Medulla oblongata (tissue), 1 donor: ENCODE data around the gene MEI4.
A peak's percentile ranks its signal among the peaks of the same experiment; 100 is the strongest.
"Not testable (repeated sequence)": the region's sequence is repeated elsewhere in the genome, so short reads cannot be mapped to it uniquely, and the experiment has no call there.

Experiments used
- DNase-seq: peaks from one replicate; pipeline ENCODE4 v3.0.0-alpha.2; 2015; ENCODE audit errors: extremely low spot score

MEI4 gene, protein sequence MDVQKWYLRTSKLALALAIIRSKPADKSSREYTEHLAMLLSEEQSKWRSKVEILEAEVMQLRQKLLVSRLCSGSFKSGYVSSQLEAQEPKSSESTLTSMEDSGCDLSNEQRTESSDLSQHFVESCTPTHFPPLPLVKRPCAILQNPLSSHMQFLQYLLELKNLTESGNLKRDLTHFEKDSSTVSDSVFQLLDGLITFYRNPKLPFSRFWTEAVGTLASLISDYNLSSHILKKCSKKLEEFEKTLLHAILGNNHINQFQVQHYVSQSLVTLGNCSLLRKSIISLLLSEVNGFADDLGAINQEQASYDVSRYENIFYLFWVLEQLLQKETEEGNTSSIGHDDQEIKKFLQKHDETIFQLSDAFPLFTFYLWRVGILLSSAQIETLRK

DNA sequence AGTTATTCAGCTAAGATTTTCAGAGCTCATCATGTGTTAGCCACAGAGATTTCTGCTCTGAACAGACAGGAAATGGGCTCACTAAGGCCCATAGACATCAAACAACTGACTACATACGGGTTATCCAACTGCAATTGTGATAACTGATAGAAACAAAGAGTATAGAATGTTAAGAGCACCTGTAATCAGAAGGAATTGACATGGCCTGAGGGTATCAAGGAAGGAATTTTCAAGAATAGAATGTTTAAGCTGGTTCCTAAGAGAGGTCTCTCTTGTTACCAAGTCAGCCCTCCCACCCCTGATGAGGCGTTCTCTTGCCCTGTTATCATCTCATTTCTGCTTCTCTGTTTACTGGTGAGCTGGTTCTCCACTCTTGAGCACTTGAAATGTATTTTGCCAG, at the start of gene MEI4:
Gene MEI4 (plus strand): TSS at position 301 of the 400 bp plus-strand sequence. CDS start 37,633 bp downstream, outside the sequence.
- no peak for DNase-seq

GRCh38 chr6:77604476-77604875, 48.4 kb upstream of the MEI4 start:
- no peak for DNase-seq

GRCh38 chr6:77607004-77607403, 45.8 kb upstream of the MEI4 start:
- DNase-seq, result no peak

GRCh38 chr6:77609106-77609505, 43.7 kb upstream of the MEI4 start:
- no peak for DNase-seq

DNA sequence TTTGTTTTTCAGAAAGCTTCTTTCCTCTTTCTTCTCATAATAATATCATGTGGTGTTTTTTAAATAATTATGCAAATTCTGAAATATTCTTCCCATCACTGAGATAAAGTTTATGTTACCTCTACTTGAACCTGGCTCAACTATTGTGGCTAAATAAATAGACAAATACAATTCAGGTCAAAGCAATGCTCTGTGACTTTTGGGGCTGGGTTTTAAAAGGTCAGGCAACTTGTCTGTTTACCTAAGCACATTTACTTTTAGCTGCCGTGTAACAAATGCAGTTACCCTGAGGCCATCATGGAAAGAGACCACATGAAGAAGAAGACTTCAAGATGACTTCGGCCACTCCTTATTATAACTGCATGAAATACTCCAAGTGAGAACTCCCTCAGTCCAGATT, 33.7 kb upstream of the MEI4 start:
- no peak for DNase-seq

- no peak for DNase-seq
Measured at GRCh38 chr6:77620278-77620882, 32.5 kb upstream of the MEI4 start.

- DNase-seq, result no peak
Measured at GRCh38 chr6:77624515-77624914, 28.3 kb upstream of the MEI4 start.

- no peak for DNase-seq
Measured at GRCh38 chr6:77626426-77626825, 26.4 kb upstream of the MEI4 start.

DNA sequence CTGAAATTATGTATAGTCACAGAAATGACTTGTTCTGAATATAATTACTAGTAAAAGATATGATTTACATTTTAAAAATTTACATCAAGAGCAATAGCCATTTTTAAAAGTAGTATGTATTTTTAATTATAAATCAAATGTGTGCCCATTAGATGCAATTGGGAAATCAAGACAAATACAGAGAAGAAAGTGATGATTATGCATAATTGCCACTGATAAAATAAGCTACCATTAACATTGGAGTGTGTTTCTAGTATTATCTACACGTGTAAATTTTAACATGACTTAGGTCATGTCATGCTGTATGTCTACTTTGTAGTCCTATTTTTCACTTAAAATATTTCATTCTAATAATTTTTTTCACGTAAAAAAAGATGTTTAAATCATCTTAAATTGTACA, 22.8 kb upstream of the MEI4 start:
- DNase-seq, result no peak

- DNase-seq, result no peak
Measured at GRCh38 chr6:77633471-77633870, 19.4 kb upstream of the MEI4 start.

- DNase-seq, result no peak
Measured at GRCh38 chr6:77633993-77634715, 18.7 kb upstream of the MEI4 start.

- no peak for DNase-seq
Measured at GRCh38 chr6:77638129-77638830, 14.6 kb upstream of the MEI4 start.

DNA sequence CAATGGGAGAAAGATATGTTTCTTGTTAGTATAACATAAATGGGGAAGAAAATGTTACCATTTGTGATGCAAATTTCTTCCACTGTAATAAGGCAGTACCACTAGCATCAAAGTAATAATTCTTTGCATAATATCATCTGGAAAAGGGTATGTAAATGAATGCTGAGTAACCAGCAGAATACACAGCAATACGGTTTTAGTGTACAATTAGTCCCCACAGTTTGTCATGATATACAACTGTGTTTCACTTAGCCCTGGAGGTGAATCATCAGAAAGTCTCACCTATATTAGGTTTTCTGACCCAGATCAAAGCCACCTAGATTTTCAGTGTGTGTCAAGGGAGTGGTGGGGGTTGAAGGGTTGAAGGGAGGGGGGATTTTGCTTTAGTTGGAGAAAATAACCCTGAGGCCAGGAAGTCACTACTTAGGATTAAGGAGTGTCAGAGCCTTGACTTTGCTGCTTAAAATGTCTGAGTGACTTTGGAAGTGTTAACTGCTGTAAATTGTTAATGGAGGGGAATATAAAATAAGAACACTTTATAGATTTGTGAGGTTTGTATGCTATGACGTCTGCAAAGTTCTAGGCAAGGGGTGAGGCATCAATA, 8.6 kb upstream of the MEI4 start:
- DNase-seq, result no peak

GRCh38 chr6:77650098-77650663, 2.7 kb upstream of the MEI4 start:
- DNase-seq, result peak; percentile 69

DNA sequence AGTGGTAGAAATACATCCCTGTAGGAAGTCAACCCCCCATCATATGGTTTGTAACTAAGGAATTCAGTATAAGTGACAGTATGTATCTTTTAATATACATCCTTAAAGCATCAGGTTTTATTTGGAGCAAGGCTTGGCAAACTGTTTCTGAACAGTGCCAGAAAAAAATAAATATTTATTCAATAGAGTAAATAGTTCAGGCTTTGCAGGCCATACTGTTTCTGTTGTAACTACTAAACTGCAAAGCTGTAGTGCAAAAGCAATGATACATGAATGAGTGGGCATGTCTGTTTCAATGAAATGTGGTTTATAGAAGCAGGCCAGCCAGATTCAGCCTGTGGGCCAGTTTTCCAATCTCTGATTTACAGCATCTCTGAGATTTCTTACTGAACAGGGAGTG, 977 bp downstream of the MEI4 start:
- no peak for DNase-seq

DNA sequence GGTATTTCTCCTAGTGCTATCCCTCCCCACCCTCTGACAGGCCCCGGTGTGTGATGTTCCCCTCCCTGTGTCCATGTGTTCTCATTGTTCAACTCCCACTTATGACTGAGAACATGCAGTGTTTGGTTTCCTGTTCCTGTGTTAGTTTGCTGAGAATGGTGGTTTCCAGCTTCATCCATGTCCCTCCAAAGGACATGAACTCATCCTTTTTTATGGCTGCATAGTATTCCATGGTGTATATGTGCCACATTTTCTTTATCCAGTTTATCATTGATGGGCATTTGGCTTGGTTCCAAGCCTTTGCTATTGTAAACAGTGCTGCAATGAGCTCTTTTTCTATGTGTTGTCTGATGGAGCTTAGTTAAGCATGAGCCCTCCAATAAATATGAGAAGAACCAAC, 2.2 kb downstream of the MEI4 start:
- DNase-seq, result not testable (repeated sequence)

- no peak for DNase-seq
Measured at GRCh38 chr6:77656999-77657764, 4.3 kb downstream of the MEI4 start.

- DNase-seq, result no peak
Measured at GRCh38 chr6:77666340-77666739, 13.5 kb downstream of the MEI4 start.

DNA sequence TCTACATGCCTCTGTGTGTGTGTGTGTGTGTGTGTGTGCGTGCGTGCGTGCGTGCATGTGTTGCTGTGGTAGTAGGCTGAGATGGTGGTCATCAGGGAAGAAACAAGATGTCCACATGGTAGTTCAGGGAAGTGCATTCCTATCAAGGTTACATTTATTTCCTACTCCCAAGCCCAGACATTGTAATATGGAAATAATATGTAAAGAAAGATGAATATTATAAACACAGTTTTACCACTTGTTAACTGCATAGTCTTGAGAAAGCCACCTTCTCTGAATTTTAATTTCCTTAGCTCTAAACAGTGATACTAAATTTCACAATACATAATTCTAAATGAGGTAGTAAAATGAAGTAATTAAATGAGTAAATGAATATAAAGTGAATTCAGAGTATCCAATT, 14.0 kb downstream of the MEI4 start:
- no peak for DNase-seq

- no peak for DNase-seq
Measured at GRCh38 chr6:77669913-77670312, 17.1 kb downstream of the MEI4 start.

GRCh38 chr6:77674211-77674610, 21.4 kb downstream of the MEI4 start:
- no peak for DNase-seq
